Activated CD4-positive, alpha-beta memory T cell treated with anti-CD3 and anti-CD28 coated beads, Interleukin-2, amount 10 ng/mL, durations not matched to agents 7 days and 5 days (primary cell): Measurements from ENCODE around the gene UBE2R2. TPM values are rescaled to one million over a fixed set of nuclear protein-coding genes. Genes with fewer than 3 reads are reported as not detected.
"Not testable (repeated sequence)": the region's sequence is repeated elsewhere in the genome, so short reads cannot be mapped to it uniquely, and the experiment has no call there.

Source experiments
- CTCF ChIA-PET: fragments of 350-600 bp; sonication (Branson Sonifier 250); formaldehyde crosslinking; loops from one replicate; lab custom pipeline; 2021; ENCODE audit warnings: antibody characterized with exemption, inconsistent platforms; lab: Charles Lee
- POLR2A ChIA-PET: fragments of 350-600 bp; sonication (Branson Sonifier 250); formaldehyde crosslinking; loops from one replicate; lab custom pipeline; 2021; ENCODE audit warnings: antibody characterized with exemption; lab: Charles Lee
- DNase-seq: peaks from one replicate; pipeline ENCODE4 v3.0.0-alpha.2; 2020
- H3K27ac Mint-ChIP-seq: one replicate; pipeline ENCODE4 v1.8.0; 2021; ENCODE audit warnings: mild to moderate bottlenecking, mixed read lengths
- H3K27me3 Mint-ChIP-seq: one replicate; pipeline ENCODE4 v1.8.0; 2021; ENCODE audit warnings: mixed read lengths
- H3K36me3 Mint-ChIP-seq: one replicate; pipeline ENCODE4 v1.8.0; 2021; ENCODE audit warnings: low read depth, mixed read lengths
- H3K4me1 Mint-ChIP-seq: one replicate; pipeline ENCODE4 v1.8.0; 2021; ENCODE audit warnings: mixed read lengths
- H3K4me3 Mint-ChIP-seq: one replicate; pipeline ENCODE4 v1.8.0; 2021; ENCODE audit warnings: mild to moderate bottlenecking, mixed read lengths
- H3K9me3 Mint-ChIP-seq: one replicate; pipeline ENCODE4 v1.8.0; 2021; ENCODE audit warnings: mixed read lengths
- total RNA-seq, 2 experiments: library from RNA; stranded (reverse); gene quantifications; one replicate each; pipeline ENCODE4 v1.2.3, GENCODE V29; 2021

UBE2R2 gene
- total RNA-seq, 2 experiments from 2014 or later, result 35.8 to 37.7 TPM

GRCh38 chr9:33787839-33788238 lies 29.1 kb upstream of the UBE2R2 start:
- no peaks in the 10 kb centered on the region for H3K4me1 Mint-ChIP-seq
- no peak overlapping the region for H3K4me3 Mint-ChIP-seq
- no peaks in the 10 kb centered on the region for H3K36me3 Mint-ChIP-seq
- ChIA-PET CTCF (no interaction called here), POLR2A (no interaction called here)
- H3K27ac Mint-ChIP-seq, result no peak overlapping the region
- no peak for DNase-seq
- peaks cover 51% of the 10 kb centered on the region for H3K27me3 Mint-ChIP-seq
- H3K9me3 Mint-ChIP-seq, result no peaks in the 10 kb centered on the region

- POLR2A ChIA-PET, H3K4me1 Mint-ChIP-seq, DNase-seq, H3K9me3 Mint-ChIP-seq, H3K4me3 Mint-ChIP-seq, H3K27ac Mint-ChIP-seq, H3K36me3 Mint-ChIP-seq: not testable (repeated sequence)
- CTCF ChIA-PET, result interaction anchor here (1.3 kb wide), 2 partner anchors 10 to 25 kb away, joined by 3 to 4 read pairs; no protein-coding TSS in a partner anchor
- H3K27me3 Mint-ChIP-seq, result peaks cover 49% of the 10 kb centered on the region
These were observed 27.5 kb upstream of the UBE2R2 start for GRCh38 chr9:33789429-33789828.

- ChIA-PET POLR2A (no interaction called here), CTCF (interaction anchor here (1.4 kb wide), 1 partner anchor 167 kb away, joined by 3 read pairs; no protein-coding TSS in a partner anchor)
- H3K4me3 Mint-ChIP-seq, result no peak overlapping the region
- no peaks in the 10 kb centered on the region for H3K4me1 Mint-ChIP-seq
- no peaks in the 10 kb centered on the region for H3K36me3 Mint-ChIP-seq
- peaks cover 48% of the 10 kb centered on the region for H3K27me3 Mint-ChIP-seq
- no peak overlapping the region for H3K27ac Mint-ChIP-seq
- DNase-seq, result no peak
- H3K9me3 Mint-ChIP-seq, result no peaks in the 10 kb centered on the region
These were observed 25.8 kb upstream of the UBE2R2 start for GRCh38 chr9:33791117-33791516.

- H3K4me1 Mint-ChIP-seq, DNase-seq, H3K27ac Mint-ChIP-seq, H3K36me3 Mint-ChIP-seq, H3K9me3 Mint-ChIP-seq, POLR2A ChIA-PET, CTCF ChIA-PET, H3K4me3 Mint-ChIP-seq: not testable (repeated sequence)
- peaks cover 46% of the 10 kb centered on the region for H3K27me3 Mint-ChIP-seq
These were observed 23.5 kb upstream of the UBE2R2 start for GRCh38 chr9:33793496-33793895.

GRCh38 chr9:33794560-33794959 lies 22.4 kb upstream of the UBE2R2 start:
- Mint-ChIP-seq H3K36me3 (no peaks in the 10 kb centered on the region), H3K4me3 (no peak overlapping the region), H3K27me3 (peaks cover 49% of the 10 kb centered on the region), H3K4me1 (no peaks in the 10 kb centered on the region), H3K27ac (no peak overlapping the region), H3K9me3 (no peaks in the 10 kb centered on the region)
- DNase-seq, result no peak
- CTCF ChIA-PET, result interaction anchor here (0.7 kb wide), 1 partner anchor 19 kb away, joined by 5 read pairs; no protein-coding TSS in a partner anchor
- POLR2A ChIA-PET, result no interaction called here

- no peaks in the 10 kb centered on the region for H3K36me3 Mint-ChIP-seq
- no peaks in the 10 kb centered on the region for H3K9me3 Mint-ChIP-seq
- CTCF ChIA-PET, result no interaction called here
- POLR2A ChIA-PET, result no interaction called here
- H3K4me3 Mint-ChIP-seq, result no peak within 1 kb of the TSS
- no peak for DNase-seq
- H3K4me1 Mint-ChIP-seq, result no peaks in the 10 kb centered on the region
- peaks cover 51% of the 10 kb centered on the region for H3K27me3 Mint-ChIP-seq
- no peak within 1 kb of the TSS for H3K27ac Mint-ChIP-seq
These were observed 21.7 kb upstream of the UBE2R2 start, which contains the start of gene PRSS3 for GRCh38 chr9:33795281-33795680. TSS of gene PRSS3 (plus strand) at chr9:33795561. CDS start at chr9:33795574, 13 bp downstream.

- POLR2A ChIA-PET, result no interaction called here
- no peaks in the 10 kb centered on the region for H3K9me3 Mint-ChIP-seq
- no peak overlapping the region for H3K27ac Mint-ChIP-seq
- H3K27me3 Mint-ChIP-seq, result peaks cover 50% of the 10 kb centered on the region
- CTCF ChIA-PET, result interaction anchor here (1.3 kb wide), 1 partner anchor 17 kb away, joined by 3 read pairs; no protein-coding TSS in a partner anchor
- H3K4me3 Mint-ChIP-seq, result no peak overlapping the region
- no peak for DNase-seq
- no peaks in the 10 kb centered on the region for H3K4me1 Mint-ChIP-seq
- H3K36me3 Mint-ChIP-seq, result no peaks in the 10 kb centered on the region
These were observed 21.1 kb upstream of the UBE2R2 start for GRCh38 chr9:33795819-33796218.

GRCh38 chr9:33796679-33797078 lies 20.3 kb upstream of the UBE2R2 start:
- H3K9me3 Mint-ChIP-seq, H3K4me1 Mint-ChIP-seq, DNase-seq, H3K4me3 Mint-ChIP-seq, H3K36me3 Mint-ChIP-seq, H3K27ac Mint-ChIP-seq: not testable (repeated sequence)
- CTCF ChIA-PET, result interaction anchor here (1.3 kb wide), 1 partner anchor 18 kb away, joined by 3 read pairs; no protein-coding TSS in a partner anchor
- peaks cover 45% of the 10 kb centered on the region for H3K27me3 Mint-ChIP-seq
- POLR2A ChIA-PET, result interaction anchor here (0.6 kb wide), 1 partner anchor 285 kb away, joined by 3 read pairs; no protein-coding TSS in a partner anchor

GRCh38 chr9:33797837-33798236 lies 19.1 kb upstream of the UBE2R2 start:
- peaks cover 36% of the 10 kb centered on the region for H3K27me3 Mint-ChIP-seq
- H3K4me3 Mint-ChIP-seq, result no peak overlapping the region
- no peaks in the 10 kb centered on the region for H3K36me3 Mint-ChIP-seq
- no peaks in the 10 kb centered on the region for H3K9me3 Mint-ChIP-seq
- no peak overlapping the region for H3K27ac Mint-ChIP-seq
- no peak for DNase-seq
- H3K4me1 Mint-ChIP-seq, result no peaks in the 10 kb centered on the region
- POLR2A ChIA-PET, result no interaction called here
- CTCF ChIA-PET, result no interaction called here

- CTCF ChIA-PET, result interaction anchor here (0.6 to 1.4 kb wide), 2 partner anchors 20 to 60 kb away, joined by 4 read pairs; no protein-coding TSS in a partner anchor
- DNase-seq, result no peak
- Mint-ChIP-seq H3K9me3 (no peaks in the 10 kb centered on the region), H3K4me1 (no peaks in the 10 kb centered on the region), H3K36me3 (no peaks in the 10 kb centered on the region), H3K27ac (no peak overlapping the region), H3K4me3 (no peak overlapping the region), H3K27me3 (peaks cover 36% of the 10 kb centered on the region)
- POLR2A ChIA-PET, result no interaction called here
These were observed 18.4 kb upstream of the UBE2R2 start for GRCh38 chr9:33798545-33798944.

- POLR2A ChIA-PET, result no interaction called here
- H3K36me3 Mint-ChIP-seq, result no peaks in the 10 kb centered on the region
- CTCF ChIA-PET, result no interaction called here
- H3K27me3 Mint-ChIP-seq, result peaks cover 32% of the 10 kb centered on the region
- H3K27ac Mint-ChIP-seq, result no peak overlapping the region
- H3K9me3 Mint-ChIP-seq, result no peaks in the 10 kb centered on the region
- no peaks in the 10 kb centered on the region for H3K4me1 Mint-ChIP-seq
- DNase-seq, result no peak
- no peak overlapping the region for H3K4me3 Mint-ChIP-seq
These were observed 16.8 kb upstream of the UBE2R2 start for GRCh38 chr9:33799928-33800704.

- no peak for DNase-seq
- Mint-ChIP-seq H3K9me3 (no peaks in the 10 kb centered on the region), H3K4me1 (no peaks in the 10 kb centered on the region), H3K27ac (no peak overlapping the region), H3K36me3 (no peaks in the 10 kb centered on the region), H3K4me3 (no peak overlapping the region), H3K27me3 (peaks cover 26% of the 10 kb centered on the region)
- ChIA-PET POLR2A (no interaction called here), CTCF (no interaction called here)
These were observed 16.1 kb upstream of the UBE2R2 start for GRCh38 chr9:33800886-33801285.

- POLR2A ChIA-PET, H3K4me1 Mint-ChIP-seq, H3K4me3 Mint-ChIP-seq, H3K36me3 Mint-ChIP-seq, H3K9me3 Mint-ChIP-seq, H3K27ac Mint-ChIP-seq, CTCF ChIA-PET, DNase-seq: not testable (repeated sequence)
- peaks cover 24% of the 10 kb centered on the region for H3K27me3 Mint-ChIP-seq
These were observed 14.9 kb upstream of the UBE2R2 start for GRCh38 chr9:33801943-33802500.
